OCI-LY1 (cell line): ENCODE data around the gene ALPK3.

Experiments used
- CTCF ChIP-seq: fragments of 200-600 bp; sonication (generic), shearing (Covaris generic); IDR thresholded peaks from 2 replicates; pipeline ENCODE4 v1.5.1; 2017; ENCODE audit warnings: mild to moderate bottlenecking, antibody characterized with exemption, low read length, moderate library complexity, mixed read lengths
- EZH2 ChIP-seq: fragments of 200-600 bp; sonication (generic), shearing (Covaris generic); IDR thresholded peaks from 2 replicates; pipeline ENCODE4 v1.8.0; 2017; ENCODE audit warnings: borderline replicate concordance, mixed run types, mild to moderate bottlenecking, antibody characterized with exemption, low read length, moderate library complexity, mixed read lengths

GRCh38 chr15:84804005-84804900, 12.9 kb upstream of the ALPK3 start:
- TF ChIP-seq CTCF = no peak
- no peak for TF ChIP-seq EZH2
